Sigmoid colon (tissue), 7 donors: Measurements from ENCODE around the gene BORCS5. TPM values are rescaled to one million over a fixed set of nuclear protein-coding genes. Genes with fewer than 3 reads are reported as not detected.

ENCODE experiments used
- DNase-seq: peaks from one replicate; pipeline ENCODE4 v3.0.0-alpha.2; 2019
- H3K27ac ChIP-seq, 4 donors: fragments of 200-600 bp; sonication (generic); one replicate each; pipeline ENCODE4 v1.5.1; 2016 to 2019; ENCODE audit warnings: mild to moderate bottlenecking in 1 of 4
- H3K27me3 ChIP-seq, 3 donors: fragments of 200-600 bp; sonication (generic); one replicate each; pipeline ENCODE4 v1.5.1; 2019; ENCODE audit warnings: mild to moderate bottlenecking in 1 of 3
- H3K36me3 ChIP-seq, 4 donors: fragments of 200-600 bp; sonication (generic); one replicate each; pipeline ENCODE4 v1.5.1; 2016 to 2019
- H3K4me1 ChIP-seq, 4 donors: fragments of 200-600 bp; sonication (generic); one replicate each; pipeline ENCODE4 v1.5.1; 2017 to 2019
- H3K4me3 ChIP-seq, 4 donors: fragments of 200-600 bp; sonication (generic); one replicate each; pipeline ENCODE4 v1.5.1; 2017 to 2019; ENCODE audit warnings: mild to moderate bottlenecking in 2 of 4, moderate library complexity in 1 of 4
- H3K9me3 ChIP-seq, 4 donors: fragments of 200-600 bp in 3 of 4; sonication (generic) in 3 of 4; one replicate each; pipeline versions ENCODE4 v1.5.1 to v1.6.1; 2013 to 2019
- EP300 ChIP-seq, 4 donors: sonication (generic); formaldehyde crosslinking; IDR thresholded peaks; one replicate each; pipeline ENCODE4 v1.6.1; 2017; ENCODE audit warnings: antibody characterized with exemption in 4 of 4
- POLR2A ChIP-seq, 2 donors: fragments of 450-650 bp; IDR thresholded peaks; one replicate each; pipeline ENCODE4 v1.6.1; 2016; ENCODE audit warnings: antibody characterized with exemption in 2 of 2, mild to moderate bottlenecking in 2 of 2, moderate library complexity in 2 of 2
- POLR2AphosphoS5 ChIP-seq, 4 donors: sonication (generic); formaldehyde crosslinking; IDR thresholded peaks; one replicate each; pipeline ENCODE4 v1.6.1; 2017; ENCODE audit warnings: antibody characterized with exemption in 4 of 4
- WGBS, 2 donors: extraction: QIAGEN DNeasy Blood & Tissue Kit; methylation state at CpG; one replicate each; pipeline ENCODE4 v1.1.7; 2013; 5-methylcytosine and 5-hydroxymethylcytosine counted together
- intact Hi-C: fragments of 100-400 bp; cut with DNase I; formaldehyde crosslinking; loops from one replicate; pipeline ENCODE4 v1.15.1; 2023
- polyA plus RNA-seq, 3 donors: library from polyadenylated mRNA; stranded (reverse); fragments of 200-250 nt; gene quantifications; one replicate each; pipeline ENCODE4 v1.2.3, GENCODE V29; 2013
- total RNA-seq, 4 donors: library from RNA; depleted of rRNA; stranded (reverse); fragments of >200 nt; gene quantifications; one replicate each; pipeline ENCODE4 v1.1.0, GENCODE V29; 2016
- TF ChIP-seq, protein P1 (sequence below), 4 experiments: fragments of 450-650 bp in 3 of 4; fragments of 200-600 bp in 1 of 4; IDR thresholded peaks; one replicate each; pipeline ENCODE4 v1.5.1; 2016 to 2019; ENCODE audit warnings: antibody characterized with exemption in 4 of 4, mild to moderate bottlenecking in 3 of 4, moderate library complexity in 2 of 4
- donor health status: healthy with polysubstance abuse.
- donor health status: Bipolar disorder and iron deficiency.
- donor health status: healthy.

BORCS5 gene
- total and polyA plus RNA-seq, 7 donors: 3.7 to 25.3 (median 7.1) TPM

DNA sequence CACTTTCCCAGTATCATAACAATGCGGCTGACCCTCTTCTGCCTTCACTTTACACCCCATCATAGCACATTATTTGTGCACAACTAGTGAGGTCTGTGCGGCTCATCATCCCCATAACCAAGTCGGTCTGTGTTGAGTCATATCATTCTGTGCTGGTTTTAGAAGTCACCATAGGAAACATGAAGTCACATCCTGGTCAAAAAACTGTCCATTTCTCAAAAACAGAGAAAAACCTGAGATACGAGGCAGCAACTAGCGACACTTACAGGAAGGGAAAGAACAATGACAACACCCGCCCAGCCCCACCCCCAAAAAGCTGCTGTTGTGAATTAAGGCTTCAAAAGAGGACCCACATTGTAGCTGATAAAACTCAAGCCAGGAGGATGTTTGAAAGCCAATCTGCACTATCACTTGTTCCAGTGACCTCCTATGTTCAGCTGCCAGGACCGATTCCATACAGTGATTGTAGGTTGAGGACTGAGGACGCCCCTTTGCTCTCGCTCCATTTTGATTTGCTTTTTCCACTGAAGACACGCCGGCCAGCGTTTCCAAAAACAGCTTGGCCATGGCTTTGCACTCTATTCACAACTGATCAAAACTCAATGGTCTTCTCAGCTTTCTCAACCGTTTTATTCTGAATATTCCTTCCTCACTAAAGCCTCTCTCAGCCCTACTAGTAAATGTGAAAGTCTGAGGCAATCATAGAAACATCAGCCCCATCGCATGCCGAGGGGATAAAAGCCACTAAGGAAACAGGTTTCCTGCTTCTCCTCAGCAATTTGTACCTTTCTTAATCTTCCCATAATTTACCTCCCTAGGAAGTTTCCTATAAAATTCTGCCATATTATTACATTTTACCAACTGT is 118.3 kb downstream of the BORCS5 start:
- intact Hi-C loops: no loop called here
- H3K4me1 ChIP-seq: no peaks in the 10 kb centered on the region
- TF ChIP-seq POLR2AphosphoS5 (IDR thresholded peaks at IDR 0.05): no peak
- TF ChIP-seq POLR2A (IDR thresholded peaks at IDR 0.05): no peak
- TF ChIP-seq, protein P1, sequence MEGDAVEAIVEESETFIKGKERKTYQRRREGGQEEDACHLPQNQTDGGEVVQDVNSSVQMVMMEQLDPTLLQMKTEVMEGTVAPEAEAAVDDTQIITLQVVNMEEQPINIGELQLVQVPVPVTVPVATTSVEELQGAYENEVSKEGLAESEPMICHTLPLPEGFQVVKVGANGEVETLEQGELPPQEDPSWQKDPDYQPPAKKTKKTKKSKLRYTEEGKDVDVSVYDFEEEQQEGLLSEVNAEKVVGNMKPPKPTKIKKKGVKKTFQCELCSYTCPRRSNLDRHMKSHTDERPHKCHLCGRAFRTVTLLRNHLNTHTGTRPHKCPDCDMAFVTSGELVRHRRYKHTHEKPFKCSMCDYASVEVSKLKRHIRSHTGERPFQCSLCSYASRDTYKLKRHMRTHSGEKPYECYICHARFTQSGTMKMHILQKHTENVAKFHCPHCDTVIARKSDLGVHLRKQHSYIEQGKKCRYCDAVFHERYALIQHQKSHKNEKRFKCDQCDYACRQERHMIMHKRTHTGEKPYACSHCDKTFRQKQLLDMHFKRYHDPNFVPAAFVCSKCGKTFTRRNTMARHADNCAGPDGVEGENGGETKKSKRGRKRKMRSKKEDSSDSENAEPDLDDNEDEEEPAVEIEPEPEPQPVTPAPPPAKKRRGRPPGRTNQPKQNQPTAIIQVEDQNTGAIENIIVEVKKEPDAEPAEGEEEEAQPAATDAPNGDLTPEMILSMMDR (IDR thresholded peaks at IDR 0.05): no peak
- no peak for TF ChIP-seq EP300 (IDR thresholded peaks at IDR 0.05)
- H3K4me3 ChIP-seq: no peak overlapping the region
- WGBS, 2 donors: 79 to 88% methylated on average over 15 of the region's 15 CpGs
- no peak for DNase-seq
- no peaks in the 10 kb centered on the region for H3K9me3 ChIP-seq
- H3K36me3 ChIP-seq: peaks cover 10 to 50% (median 15%) of the 10 kb centered on the region in 4 donors
- H3K27me3 ChIP-seq: no peaks in the 10 kb centered on the region
- H3K27ac ChIP-seq: no peak overlapping the region

DNA sequence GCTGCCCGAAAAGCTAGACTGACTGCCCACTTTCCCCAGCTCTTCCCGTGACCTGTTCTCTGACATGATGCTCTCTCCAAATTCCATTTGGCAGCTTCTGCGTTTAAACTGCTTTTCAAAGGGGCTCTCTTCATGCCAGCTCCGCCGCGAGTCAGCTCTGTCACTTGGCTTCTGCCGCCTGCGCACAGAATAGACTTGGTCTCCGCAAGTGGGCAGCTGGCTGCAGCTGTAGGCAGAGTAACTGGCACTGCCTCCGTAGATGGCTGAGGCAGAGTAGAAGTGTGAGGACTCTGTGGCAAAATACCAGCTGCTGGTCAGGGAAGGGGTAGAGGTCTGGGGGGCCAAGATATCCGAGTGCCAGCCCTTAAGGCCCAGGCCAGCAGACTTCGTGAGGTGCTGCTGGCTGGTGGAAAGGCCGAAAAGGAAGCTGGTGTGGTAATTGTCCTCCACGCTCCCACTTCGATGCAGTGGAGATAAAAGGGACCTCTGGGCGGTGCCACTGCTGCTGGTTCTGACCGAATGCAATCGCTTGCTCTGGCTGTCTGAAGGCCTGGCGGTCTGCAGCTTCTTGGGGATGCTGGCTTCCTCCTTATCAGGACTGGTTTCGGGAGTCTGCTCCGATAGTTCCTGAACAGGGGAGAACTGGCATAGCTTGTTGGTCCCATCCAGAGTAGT is 120.1 kb downstream of the BORCS5 start:
- Histone ChIP-seq H3K27ac (no peak overlapping the region), H3K36me3 (peaks cover 10 to 53% (median 15%) of the 10 kb centered on the region in 4 donors), H3K4me1 (no peaks in the 10 kb centered on the region), H3K9me3 (no peaks in the 10 kb centered on the region), H3K4me3 (no peak overlapping the region), H3K27me3 (no peaks in the 10 kb centered on the region)
- DNase-seq: no peak
- 96 to 97% methylated on average over 21 of the region's 21 CpGs for WGBS, 2 donors
- intact Hi-C loops: no loop called here
- TF ChIP-seq EP300 (IDR thresholded peaks at IDR 0.05) (no peak), POLR2AphosphoS5 (IDR thresholded peaks at IDR 0.05) (no peak), POLR2A (IDR thresholded peaks at IDR 0.05) (no peak)
- TF ChIP-seq, protein P1 (IDR thresholded peaks at IDR 0.05): no peak

DNA sequence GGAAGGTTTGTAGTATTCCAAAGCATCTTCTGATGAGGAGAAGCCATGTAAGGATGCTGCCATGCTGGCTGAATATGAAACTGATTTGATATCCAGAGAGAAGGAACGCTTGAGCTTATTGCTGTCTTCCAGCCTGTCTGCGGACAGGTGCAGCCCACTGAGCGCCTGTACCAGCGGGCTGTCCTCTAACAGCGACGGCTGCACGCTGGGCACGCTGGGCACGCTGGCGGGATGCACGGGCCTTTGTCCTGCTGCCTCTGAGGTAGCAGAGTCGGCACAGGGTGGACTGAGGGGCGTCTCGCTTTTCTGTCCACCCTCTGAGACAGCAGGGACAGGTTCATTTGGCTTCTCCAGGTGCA is 120.6 kb downstream of the BORCS5 start:
- Histone ChIP-seq H3K9me3 (no peaks in the 10 kb centered on the region), H3K4me3 (no peak overlapping the region)

DNA sequence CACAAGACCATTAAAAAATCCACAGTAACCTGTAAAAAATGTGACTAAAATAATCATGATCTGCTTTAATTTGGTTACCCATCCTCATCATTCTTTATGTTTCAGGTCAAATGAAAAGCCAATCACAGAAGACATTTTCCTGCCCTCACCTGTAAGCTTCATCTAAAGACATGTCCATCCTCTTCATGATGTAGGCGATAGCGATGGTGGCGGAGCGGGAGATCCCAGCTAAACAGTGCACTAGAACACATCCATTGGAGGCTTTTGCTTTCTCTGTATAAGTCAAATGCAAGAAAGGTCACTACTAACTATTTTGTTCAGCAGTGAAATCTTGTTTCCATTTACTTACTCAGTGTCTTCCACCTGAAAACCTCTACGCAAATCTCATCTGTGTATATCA is 123.2 kb downstream of the BORCS5 start:
- H3K27me3 ChIP-seq: no peaks in the 10 kb centered on the region
- no peaks in the 10 kb centered on the region for H3K4me1 ChIP-seq
- H3K9me3 ChIP-seq: no peaks in the 10 kb centered on the region
- no peak overlapping the region for H3K27ac ChIP-seq
- intact Hi-C loops: no loop called here
- DNase-seq: no peak
- TF ChIP-seq EP300 (IDR thresholded peaks at IDR 0.05) (no peak), POLR2AphosphoS5 (IDR thresholded peaks at IDR 0.05) (no peak), POLR2A (IDR thresholded peaks at IDR 0.05) (no peak)
- TF ChIP-seq, protein P1 (IDR thresholded peaks at IDR 0.05): no peak
- WGBS, 2 donors: 96 to 97% methylated on average over 5 of the region's 5 CpGs
- H3K4me3 ChIP-seq: no peak overlapping the region
- H3K36me3 ChIP-seq: peaks cover 10 to 64% (median 15%) of the 10 kb centered on the region in 4 donors

More for the DNA sequence above, 120.6 kb downstream of the BORCS5 start:
- Histone ChIP-seq H3K36me3 (peaks cover 10 to 56% (median 15%) of the 10 kb centered on the region in 4 donors), H3K27me3 (no peaks in the 10 kb centered on the region), H3K27ac (no peak overlapping the region), H3K4me1 (no peaks in the 10 kb centered on the region)
- intact Hi-C loops: no loop called here
- no peak for DNase-seq
- WGBS, 2 donors: 93 to 98% methylated on average over 14 of the region's 14 CpGs
- no peak for TF ChIP-seq POLR2AphosphoS5 (IDR thresholded peaks at IDR 0.05)

DNA sequence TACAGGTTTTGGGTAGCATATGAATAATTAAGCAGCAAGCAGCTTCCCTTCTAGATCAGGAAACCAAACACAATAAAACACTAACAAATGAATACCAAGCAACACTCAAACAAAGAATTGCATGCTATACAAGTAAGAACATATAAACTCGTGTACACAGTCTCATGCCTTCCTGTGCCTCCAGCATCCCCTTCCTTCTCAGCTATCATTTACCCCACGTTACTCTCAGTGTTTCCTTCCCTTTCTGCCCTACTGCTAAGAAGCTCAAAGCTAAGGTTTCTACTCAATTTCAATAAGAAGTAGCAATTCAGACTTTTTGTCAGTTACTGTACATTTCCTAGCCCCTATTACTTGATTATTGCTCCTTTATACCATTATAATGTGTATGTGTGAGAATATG is 124.8 kb downstream of the BORCS5 start:
- no peak for TF ChIP-seq POLR2A (IDR thresholded peaks at IDR 0.05)
- TF ChIP-seq POLR2AphosphoS5 (IDR thresholded peaks at IDR 0.05): no peak
- TF ChIP-seq, protein P1 (IDR thresholded peaks at IDR 0.05): no peak
- no peak for TF ChIP-seq EP300 (IDR thresholded peaks at IDR 0.05)
- Histone ChIP-seq H3K4me3 (no peak overlapping the region), H3K9me3 (no peaks in the 10 kb centered on the region), H3K36me3 (peaks cover 10 to 66% (median 12%) of the 10 kb centered on the region in 4 donors), H3K27ac (no peak overlapping the region), H3K27me3 (no peaks in the 10 kb centered on the region), H3K4me1 (no peaks in the 10 kb centered on the region)
- no peak for DNase-seq
- intact Hi-C loops: no loop called here
- 34 to 51% methylated on average over 2 of the region's 2 CpGs for WGBS, 2 donors
